ENCODE results near the gene TMC3.

DNA sequence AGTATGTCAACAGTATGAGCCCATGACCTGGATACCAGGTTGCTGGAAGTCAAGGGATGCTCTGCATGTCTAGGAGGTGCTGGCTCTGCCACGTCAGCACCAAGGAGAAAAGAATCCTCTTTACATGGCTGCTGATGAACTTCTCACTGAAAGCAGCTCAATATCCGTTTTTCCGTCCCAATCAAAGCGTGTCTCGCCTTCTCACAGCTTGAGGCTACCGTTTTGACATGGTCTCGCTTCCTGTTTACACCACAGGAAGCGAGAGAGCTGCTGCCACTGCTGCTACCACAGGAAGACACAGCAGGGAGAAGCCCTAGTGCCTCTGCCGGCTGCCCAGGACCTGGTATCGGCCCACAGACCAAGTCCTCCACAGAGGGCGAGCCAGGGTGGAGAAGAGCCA is 77.3 kb downstream of the TMC3 start:
- TF ChIP-seq EZH2 (IDR thresholded peaks at IDR 0.05) (no peak), POLR2AphosphoS5 (IDR thresholded peaks at IDR 0.05; ENCODE audit: borderline replicate concordance, low read depth, low read length) (no peak)

All from SK-N-MC (cell line).